ENCODE results near the gene MET.

GRCh38 chr7:116776610-116777289, 104.8 kb downstream of the MET start:
- TF ChIP-seq ZBTB49 (CRISPR knock-in tag; IDR thresholded peaks at IDR 0.05; ENCODE audit: borderline replicate concordance) (no peak), ZNF83 (CRISPR knock-in tag; IDR thresholded peaks at IDR 0.05; ENCODE audit: borderline replicate concordance) (no peak), BHLHE40 (IDR thresholded peaks at IDR 0.05; ENCODE audit: low read length) (no peak), ZC3H4 (CRISPR knock-in tag; IDR thresholded peaks at IDR 0.05; ENCODE audit: borderline replicate concordance) (no peak), ZBTB20 (CRISPR knock-in tag; IDR thresholded peaks at IDR 0.05; ENCODE audit: borderline replicate concordance, low read depth) (no peak), EP300 (IDR thresholded peaks at IDR 0.05; ENCODE audit: low read depth in 2 of 2, low read length in 2 of 2) (0 out of 4 replicates have a peak, but pooled peaks of 1 of the 2 experiments have one; percentile 7), EP300 (CRISPR knock-in tag; IDR thresholded peaks at IDR 0.05; ENCODE audit: borderline replicate concordance) (no peak), EZH2 (conservative IDR thresholded peaks at IDR 0.05; ENCODE audit: low read depth, low read length) (no peak), ATF2 (CRISPR knock-in tag; IDR thresholded peaks at IDR 0.05) (no peak)

Measured in HepG2 (cell line).